ENCODE results near the gene PARPBP. TPM values are rescaled to one million over a fixed set of nuclear protein-coding genes. Genes with fewer than 3 reads are reported as not detected.
A peak's percentile ranks its signal among the peaks of the same experiment; 100 is the strongest.
"Not testable (repeated sequence)": the region's sequence is repeated elsewhere in the genome, so short reads cannot be mapped to it uniquely, and the experiment has no call there.

The PARPBP gene
- total RNA-seq, 3 donors from 2014 or later = 1.1 to 3.9 (median 2.3) TPM

DNA sequence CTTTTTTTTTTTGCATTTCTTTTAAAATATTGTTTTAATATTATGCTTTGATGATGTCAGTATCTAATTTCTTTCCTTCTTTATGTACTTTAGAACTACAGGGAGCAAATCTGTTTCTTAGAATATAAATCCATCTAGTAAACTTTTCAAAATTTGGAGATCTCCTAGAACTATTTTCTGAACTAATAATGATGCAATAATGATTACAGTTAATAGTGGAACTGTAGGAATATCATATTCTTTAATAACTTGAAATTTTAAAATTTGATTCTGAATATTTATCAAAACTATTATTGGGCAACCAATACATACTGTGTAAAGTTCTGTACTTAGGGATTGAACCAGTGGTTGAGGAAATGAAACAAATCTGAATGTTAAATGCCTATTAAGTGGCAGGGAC is 100.8 kb downstream of the PARPBP start:
- no peaks in the 10 kb centered on the region for H3K27me3 ChIP-seq
- H3K9me3 ChIP-seq = no peaks in the 10 kb centered on the region
- no peaks in the 10 kb centered on the region for H3K36me3 ChIP-seq
- intact Hi-C loops (cut with DNase I; ENCODE audit: low total_unique reads) = no loop called here
- no peak overlapping the region for H3K4me3 ChIP-seq
- no peak overlapping the region for H3K27ac ChIP-seq
- DNase-seq (ENCODE audit: low spot score in 2 of 2) = no peak
- no peak for TF ChIP-seq POLR2A (IDR thresholded peaks at IDR 0.05)
- TF ChIP-seq, protein P1, sequence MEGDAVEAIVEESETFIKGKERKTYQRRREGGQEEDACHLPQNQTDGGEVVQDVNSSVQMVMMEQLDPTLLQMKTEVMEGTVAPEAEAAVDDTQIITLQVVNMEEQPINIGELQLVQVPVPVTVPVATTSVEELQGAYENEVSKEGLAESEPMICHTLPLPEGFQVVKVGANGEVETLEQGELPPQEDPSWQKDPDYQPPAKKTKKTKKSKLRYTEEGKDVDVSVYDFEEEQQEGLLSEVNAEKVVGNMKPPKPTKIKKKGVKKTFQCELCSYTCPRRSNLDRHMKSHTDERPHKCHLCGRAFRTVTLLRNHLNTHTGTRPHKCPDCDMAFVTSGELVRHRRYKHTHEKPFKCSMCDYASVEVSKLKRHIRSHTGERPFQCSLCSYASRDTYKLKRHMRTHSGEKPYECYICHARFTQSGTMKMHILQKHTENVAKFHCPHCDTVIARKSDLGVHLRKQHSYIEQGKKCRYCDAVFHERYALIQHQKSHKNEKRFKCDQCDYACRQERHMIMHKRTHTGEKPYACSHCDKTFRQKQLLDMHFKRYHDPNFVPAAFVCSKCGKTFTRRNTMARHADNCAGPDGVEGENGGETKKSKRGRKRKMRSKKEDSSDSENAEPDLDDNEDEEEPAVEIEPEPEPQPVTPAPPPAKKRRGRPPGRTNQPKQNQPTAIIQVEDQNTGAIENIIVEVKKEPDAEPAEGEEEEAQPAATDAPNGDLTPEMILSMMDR (IDR thresholded peaks at IDR 0.05) = no peak
- TF ChIP-seq POLR2AphosphoS5 (IDR thresholded peaks at IDR 0.05) = no peak
- H3K4me1 ChIP-seq = no peaks in the 10 kb centered on the region

- TF ChIP-seq, protein P1 (IDR thresholded peaks at IDR 0.05) = no peak
- TF ChIP-seq POLR2A (IDR thresholded peaks at IDR 0.05) (no peak), POLR2AphosphoS5 (IDR thresholded peaks at IDR 0.05) (no peak)
- intact Hi-C loops (cut with DNase I; ENCODE audit: low total_unique reads) = no loop called here
- H3K36me3 ChIP-seq = no peaks in the 10 kb centered on the region
Observed at GRCh38 chr12:102227954-102228353, 108.0 kb downstream of the PARPBP start.

GRCh38 chr12:102232036-102232435 is 112.1 kb downstream of the PARPBP start:
- H3K9me3 ChIP-seq = no peaks in the 10 kb centered on the region
- H3K36me3 ChIP-seq = no peaks in the 10 kb centered on the region
- intact Hi-C loops (cut with DNase I; ENCODE audit: low total_unique reads) = loop anchor here (10.0 kb wide), 1 partner anchor 1827 kb away; no protein-coding TSS in a partner anchor
- no peak overlapping the region for H3K4me3 ChIP-seq
- no peak for DNase-seq (ENCODE audit: low spot score in 2 of 2)
- TF ChIP-seq POLR2A (IDR thresholded peaks at IDR 0.05) = no peak
- TF ChIP-seq, protein P1 (IDR thresholded peaks at IDR 0.05) = no peak
- TF ChIP-seq POLR2AphosphoS5 (IDR thresholded peaks at IDR 0.05) = no peak
- no peaks in the 10 kb centered on the region for H3K4me1 ChIP-seq
- no peaks in the 10 kb centered on the region for H3K27me3 ChIP-seq
- peak overlapping the region; percentile 48 to 64 for H3K27ac ChIP-seq

More at GRCh38 chr12:102227954-102228353, 108.0 kb downstream of the PARPBP start:
- Histone ChIP-seq H3K4me1 (no peaks in the 10 kb centered on the region), H3K9me3 (no peaks in the 10 kb centered on the region), H3K27ac (no peak overlapping the region), H3K4me3 (no peak overlapping the region), H3K27me3 (no peaks in the 10 kb centered on the region)
- no peak for DNase-seq (ENCODE audit: low spot score in 2 of 2)

GRCh38 chr12:102232446-102232845 is 112.5 kb downstream of the PARPBP start:
- no peaks in the 10 kb centered on the region for H3K27me3 ChIP-seq

DNA sequence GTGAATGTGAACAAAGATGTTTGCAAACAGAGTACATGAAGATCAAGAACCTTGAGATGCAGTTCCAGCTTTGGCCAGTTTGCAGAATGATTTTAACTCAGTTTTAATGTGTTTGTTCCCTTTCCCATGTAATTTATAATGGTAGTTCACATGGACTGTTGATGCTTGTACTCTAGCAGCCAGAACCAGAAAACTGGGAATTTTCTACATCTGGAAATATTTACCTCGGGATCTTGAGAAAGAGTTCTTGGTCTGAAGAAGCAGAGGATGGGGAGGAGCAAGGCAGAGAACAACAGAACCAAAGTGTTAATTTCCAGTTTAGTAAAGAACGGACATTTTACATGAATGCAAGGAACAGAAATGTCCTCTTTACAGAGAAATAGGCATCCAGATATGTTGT is 114.6 kb downstream of the PARPBP start:
- DNase-seq (ENCODE audit: low spot score in 2 of 2) = no peak
- intact Hi-C loops (cut with DNase I; ENCODE audit: low total_unique reads) = loop anchor here (10.0 kb wide), 1 partner anchor 1830 kb away; no protein-coding TSS in a partner anchor
- TF ChIP-seq POLR2AphosphoS5 (IDR thresholded peaks at IDR 0.05) = no peak
- H3K4me3 ChIP-seq = no peak overlapping the region
- H3K27ac ChIP-seq = peak overlapping the region; percentile 16 to 23
- H3K9me3 ChIP-seq = peaks cover 0 to 2% of the 10 kb centered on the region in 2 donors
- no peaks in the 10 kb centered on the region for H3K4me1 ChIP-seq
- no peaks in the 10 kb centered on the region for H3K27me3 ChIP-seq
- H3K36me3 ChIP-seq = no peaks in the 10 kb centered on the region

More at GRCh38 chr12:102232446-102232845, 112.5 kb downstream of the PARPBP start:
- Histone ChIP-seq H3K4me1 (no peaks in the 10 kb centered on the region), H3K4me3 (no peak overlapping the region), H3K9me3 (no peaks in the 10 kb centered on the region), H3K27ac (peak overlapping the region; percentile 48 to 64), H3K36me3 (no peaks in the 10 kb centered on the region)
- DNase-seq (ENCODE audit: low spot score in 2 of 2) = peak in 1 of 2 donors; percentile 27
- TF ChIP-seq POLR2A (IDR thresholded peaks at IDR 0.05) = no peak
- peak in 1 of 3 donors; percentile 78 for TF ChIP-seq POLR2AphosphoS5 (IDR thresholded peaks at IDR 0.05)
- TF ChIP-seq, protein P1 (IDR thresholded peaks at IDR 0.05) = no peak
- intact Hi-C loops (cut with DNase I; ENCODE audit: low total_unique reads) = loop anchor here (10.0 kb wide), 1 partner anchor 1828 kb away; no protein-coding TSS in a partner anchor

GRCh38 chr12:102240859-102241258 is 120.9 kb downstream of the PARPBP start:
- H3K27ac ChIP-seq; H3K27me3 ChIP-seq; DNase-seq (ENCODE audit: low spot score in 2 of 2); H3K4me3 ChIP-seq; H3K36me3 ChIP-seq; H3K4me1 ChIP-seq; intact Hi-C loops (cut with DNase I; ENCODE audit: low total_unique reads): not testable (repeated sequence)
- peaks cover 0 to 19% of the 10 kb centered on the region in 2 donors for H3K9me3 ChIP-seq

Other genes starting within 250 kb of the PARPBP start
- 10 to 100 TPM; 31.2 to 32.4 (median 31.6) TPM for gene DRAM1, start 242.6 kb upstream of the PARPBP start, total RNA-seq
- 10 to 100 TPM; 68.1 to 99.9 (median 74.1) TPM for gene WASHC3, start 58.2 kb upstream of the PARPBP start, total RNA-seq
- 10 to 100 TPM; 16.7 to 17.9 (median 17.9) TPM for gene NUP37, start 69 bp upstream of the PARPBP start, total RNA-seq
- gene PMCH, start 77.7 kb downstream of the PARPBP start, total RNA-seq = not detected